GM18867 (cell line): Measurements from ENCODE around the gene POC1A.
"Not testable (repeated sequence)": the region's sequence is repeated elsewhere in the genome, so short reads cannot be mapped to it uniquely, and the experiment has no call there.

ENCODE experiments used
- ATAC-seq: cut with Tn5 transposase; IDR thresholded peaks from one replicate; pipeline ENCODE4 v1.9.1; 2021; ENCODE audit warnings: mild to moderate bottlenecking, moderate library complexity; ENCODE audit not compliant: unreplicated experiment

POC1A gene

GRCh38 chr3:52153389-52154096, 680 bp downstream of the POC1A start:
- ATAC-seq, result peak; percentile 3

- not testable (repeated sequence) for ATAC-seq
Measured at GRCh38 chr3:52151991-52152390, 2.2 kb downstream of the POC1A start.

- ATAC-seq, result no peak
Measured at GRCh38 chr3:52150860-52151259, 3.4 kb downstream of the POC1A start.

GRCh38 chr3:52150357-52150756, 3.9 kb downstream of the POC1A start:
- ATAC-seq, result no peak

- ATAC-seq, result no peak
Measured at GRCh38 chr3:52149726-52150125, 4.5 kb downstream of the POC1A start.

- ATAC-seq, result no peak
Measured at GRCh38 chr3:52149021-52149420, 5.2 kb downstream of the POC1A start.

- ATAC-seq, result no peak
Measured at GRCh38 chr3:52147804-52148203, 6.4 kb downstream of the POC1A start.

- no peak for ATAC-seq
Measured at GRCh38 chr3:52146811-52147210, 7.4 kb downstream of the POC1A start.

GRCh38 chr3:52146189-52146588, 8.0 kb downstream of the POC1A start:
- no peak for ATAC-seq

GRCh38 chr3:52145736-52146110, 8.5 kb downstream of the POC1A start:
- no peak for ATAC-seq

- no peak for ATAC-seq
Measured at GRCh38 chr3:52144796-52145735, 9.2 kb downstream of the POC1A start.

GRCh38 chr3:52144034-52144795, 10.0 kb downstream of the POC1A start:
- peak; percentile 57 for ATAC-seq

GRCh38 chr3:52143616-52144015, 10.6 kb downstream of the POC1A start:
- no peak for ATAC-seq

GRCh38 chr3:52143156-52143555, 11.1 kb downstream of the POC1A start:
- ATAC-seq, result no peak

- ATAC-seq, result no peak
Measured at GRCh38 chr3:52141751-52142150, 12.5 kb downstream of the POC1A start.

- ATAC-seq, result no peak
Measured at GRCh38 chr3:52140769-52141168, 13.5 kb downstream of the POC1A start.

GRCh38 chr3:52140000-52140399, 14.2 kb downstream of the POC1A start:
- ATAC-seq, result no peak

GRCh38 chr3:52137311-52137710, 16.9 kb downstream of the POC1A start:
- ATAC-seq, result no peak

- no peak for ATAC-seq
Measured at GRCh38 chr3:52136513-52136912, 17.7 kb downstream of the POC1A start.

GRCh38 chr3:52135332-52135731, 18.9 kb downstream of the POC1A start:
- ATAC-seq, result no peak

- ATAC-seq, result no peak
Measured at GRCh38 chr3:52134761-52135160, 19.5 kb downstream of the POC1A start.
